IMR-90 (cell line): ENCODE results near the gene TMED4. TPM values are rescaled to one million over a fixed set of nuclear protein-coding genes. Genes with fewer than 3 reads are reported as not detected.
A peak's percentile ranks its signal among the peaks of the same experiment; 100 is the strongest.

Experiments
- ATAC-seq: fragments of 200-7000 bp; cut with Tn5 transposase; 2 replicates; pipeline ENCODE4 v1.9.1; 2020; ENCODE audit warnings: low read depth, mild to moderate bottlenecking, moderate library complexity
- BruUV-seq: library from RNA; stranded (reverse); fragments of 400-500 nt; replicated peaks from 2 replicates; lab custom pipeline; 2021; lab: Mats Ljungman, UMichigan
- CTCF ChIA-PET: fragments of 300-600 bp; formaldehyde crosslinking; extraction: SDS; loops from one replicate; lab custom pipeline; 2021; ENCODE audit warnings: antibody characterized with exemption; lab: Yijun Ruan, JAX
- POLR2A ChIA-PET: fragments of 300-600 bp; sonication (Branson Sonifier 250); formaldehyde crosslinking; loops from one replicate; lab custom pipeline; 2022; ENCODE audit warnings: antibody characterized with exemption; ENCODE audit not compliant: unreplicated experiment; lab: Charles Lee
- DNase-seq: peaks from one replicate; pipeline ENCODE4 v3.0.0; 2013
- H2AFZ ChIP-seq: replicated peaks from 2 replicates; pipeline ENCODE3; 2013; ENCODE audit warnings: low read length, mild to moderate bottlenecking; ENCODE audit not compliant: poor library complexity
- H2AK5ac ChIP-seq: 2 replicates; pipeline ENCODE4 v1.6.1; 2013; ENCODE audit warnings: low read depth, low read length, inconsistent platforms
- H2AK9ac ChIP-seq: replicated peaks from 2 replicates; pipeline ENCODE3; 2013; ENCODE audit warnings: mild to moderate bottlenecking, low read depth, low read length, moderate library complexity; ENCODE audit not compliant: poor library complexity
- H2BK120ac ChIP-seq: 2 replicates; pipeline ENCODE4 v1.6.1; 2013; ENCODE audit warnings: low read depth, low read length, inconsistent platforms
- H2BK15ac ChIP-seq: 3 replicates; pipeline ENCODE4 v1.6.1; 2013; ENCODE audit warnings: low read depth, low read length, inconsistent platforms
- H2BK20ac ChIP-seq: 2 replicates; pipeline ENCODE4 v1.6.1; 2013; ENCODE audit warnings: low read depth, mild to moderate bottlenecking, inconsistent platforms, low read length, moderate library complexity
- H2BK5ac ChIP-seq: 2 replicates; pipeline ENCODE4 v1.6.1; 2013; ENCODE audit warnings: mild to moderate bottlenecking, low read depth, low read length, inconsistent platforms; ENCODE audit not compliant: poor library complexity, severe bottlenecking
- H3K14ac ChIP-seq: replicated peaks from 2 replicates; pipeline ENCODE4 v1.6.1; 2013; ENCODE audit warnings: low read depth, low read length, inconsistent platforms
- H3K18ac ChIP-seq: 2 replicates; pipeline ENCODE4 v1.6.1; 2013; ENCODE audit warnings: low read depth, low read length, control low read depth
- H3K23ac ChIP-seq: 2 replicates; pipeline ENCODE4 v1.6.1; 2013; ENCODE audit warnings: low read depth, low read length, inconsistent platforms
- H3K27ac ChIP-seq: 2 replicates; pipeline ENCODE4 v1.5.1; 2013; ENCODE audit warnings: mild to moderate bottlenecking, control low read depth, low read length; ENCODE audit not compliant: insufficient read depth
- H3K27me3 ChIP-seq: 2 replicates; pipeline ENCODE4 v1.6.1; 2013; ENCODE audit warnings: low read length; ENCODE audit not compliant: control insufficient read depth, insufficient read depth
- H3K36me3 ChIP-seq: 2 replicates; pipeline ENCODE4 v1.6.1; 2013; ENCODE audit warnings: low read length, mixed read lengths; ENCODE audit not compliant: control insufficient read depth, insufficient read depth
- H3K4ac ChIP-seq: 2 replicates; pipeline ENCODE4 v1.6.1; 2013; ENCODE audit warnings: low read depth, low read length, inconsistent platforms
- H3K4me1 ChIP-seq: 2 replicates; pipeline ENCODE4 v1.6.1; 2013; ENCODE audit warnings: low read length, mixed read lengths; ENCODE audit not compliant: control insufficient read depth, insufficient read depth
- H3K4me2 ChIP-seq: 2 replicates; pipeline ENCODE4 v1.6.1; 2013; ENCODE audit warnings: low read depth, mild to moderate bottlenecking, control low read depth, low read length, moderate library complexity
- H3K4me3 ChIP-seq: 2 replicates; pipeline ENCODE4 v1.5.1; 2013; ENCODE audit warnings: low read depth, mild to moderate bottlenecking, control low read depth, low read length, moderate library complexity; ENCODE audit not compliant: insufficient read depth
- H3K56ac ChIP-seq: 2 replicates; pipeline ENCODE4 v1.6.1; 2013; ENCODE audit warnings: low read length, inconsistent platforms; ENCODE audit not compliant: insufficient read depth; ENCODE audit errors: extremely low read depth
- H3K79me1 ChIP-seq, 2 experiments: 2 replicates each; pipeline ENCODE4 v1.6.1; 2013; ENCODE audit warnings: low read length in 2 of 2, inconsistent platforms in 1 of 2, low read depth in 1 of 2
- H3K9ac ChIP-seq: 2 replicates; pipeline ENCODE4 v1.6.1; 2013; ENCODE audit warnings: low read depth, low read length, control low read depth
- H3K9me1 ChIP-seq: 2 replicates; pipeline ENCODE4 v1.6.1; 2013; ENCODE audit warnings: low read length, inconsistent platforms; ENCODE audit not compliant: insufficient read depth
- H3K9me3 ChIP-seq: 2 replicates; pipeline ENCODE4 v1.6.1; 2013; ENCODE audit warnings: low read length; ENCODE audit not compliant: control insufficient read depth, insufficient read depth
- H4K20me1 ChIP-seq: 2 replicates; pipeline ENCODE4 v1.6.1; 2013; ENCODE audit warnings: low read length, inconsistent platforms; ENCODE audit not compliant: insufficient read depth
- H4K5ac ChIP-seq: 2 replicates; pipeline ENCODE4 v1.6.1; 2013; ENCODE audit warnings: mild to moderate bottlenecking, low read depth, low read length, control low read depth
- H4K8ac ChIP-seq, 2 experiments: 2 replicates each; pipeline ENCODE4 v1.6.1; 2013; ENCODE audit warnings: low read depth in 2 of 2, low read length in 2 of 2, control low read depth in 1 of 2, inconsistent platforms in 1 of 2
- H4K91ac ChIP-seq: 2 replicates; pipeline ENCODE4 v1.6.1; 2013; ENCODE audit warnings: low read depth, low read length, inconsistent platforms; ENCODE audit not compliant: insufficient read depth
- CEBPB ChIP-seq: IDR thresholded peaks from 2 replicates; pipeline ENCODE4 v1.6.1; 2012; ENCODE audit warnings: low read depth, low read length, improper control_type of control experiment
- CHD1 ChIP-seq: IDR thresholded peaks from 2 replicates; pipeline ENCODE4 v1.6.1; 2012; ENCODE audit warnings: low read depth, low read length, improper control_type of control experiment
- WGBS, 2 experiments: methylation state at CpG; one replicate each; pipeline versions ENCODE4 v1.1.5 to v1.1.7; 2013; ENCODE audit warnings: missing lambda C conversion rate in 2 of 2; ENCODE audit not compliant: insufficient read length in 1 of 2; ENCODE audit errors: extremely low coverage in 2 of 2; 5-methylcytosine and 5-hydroxymethylcytosine counted together
- dilution Hi-C: fragments of 300-500 bp; cut with HindIII; formaldehyde crosslinking; loops from one replicate; pipeline ENCODE4 v1.14.3; 2018; ENCODE audit warnings: low sequenced_read_pairs; ENCODE audit not compliant: unreplicated experiment
- in situ Hi-C: fragments of 300-500 bp; cut with MboI; formaldehyde crosslinking; loops from 3 replicates; pipeline ENCODE4 v1.14.3; 2019; ENCODE audit warnings: low sequenced_read_pairs, inconsistent platforms, mixed read lengths
- intact Hi-C: fragments of 100-400 bp; cut with micrococcal nuclease; formaldehyde crosslinking; loops from 2 replicates; pipeline ENCODE4 v1.10.0; 2022
- polyA plus RNA-seq, 3 experiments: library from polyadenylated mRNA; depleted of rRNA; stranded (reverse); fragments of >200 nt; gene quantifications; 2 replicates each; pipeline ENCODE4 v1.2.3, GENCODE V29; 2012; ENCODE audit warnings: low replicate concordance in 1 of 3
- total RNA-seq: library from RNA; depleted of rRNA; stranded (reverse); fragments of >200 nt; gene quantifications from 2 replicates; pipeline ENCODE4 v1.2.3, GENCODE V29; 2012

Gene TMED4
- total and polyA plus RNA-seq, 2 of the 4 experiments (the other 2 are of a cell fraction), result 58.6 to 92.7 TPM

- Histone ChIP-seq H3K9me1 (peaks cover 33% of the 10 kb centered on the region), H2AK5ac (peak overlapping the region; percentile 81; the same call in 1 of the 2 replicates), H2BK5ac (no peak overlapping the region), H4K5ac (no peak overlapping the region), H2BK15ac (no peak overlapping the region), H3K4me3 (no peak overlapping the region), H2BK20ac (no peak overlapping the region), H4K8ac (peak overlapping the region in 1 of 2 experiments; percentile 30; a peak in 1 of 4 replicates), H3K14ac (peak overlapping the region; percentile 32; the same call in 1 of the 2 replicates), H3K79me1 (peaks cover 21 to 64% of the 10 kb centered on the region in 2 experiments), H3K27ac (no peak overlapping the region), H2BK120ac (0 out of 2 replicates have a peak overlapping the region, but pooled peaks have one; percentile 44), H4K91ac (no peak overlapping the region), H3K4ac (peak overlapping the region; percentile 32; the same call in 1 of the 2 replicates), H3K9me3 (no peaks in the 10 kb centered on the region), H3K18ac (no peak overlapping the region; the same call in 1 of the 2 replicates), H3K27me3 (no peaks in the 10 kb centered on the region), H3K4me2 (peak overlapping the region; percentile 44), H3K23ac (peak overlapping the region; percentile 34; the same call in 1 of the 2 replicates), H3K4me1 (peaks cover 27% of the 10 kb centered on the region), H3K9ac (no peak overlapping the region), H3K36me3 (peaks cover 7% of the 10 kb centered on the region; the same call in 1 of the 2 replicates), H4K20me1 (peaks cover 7% of the 10 kb centered on the region; the same call in 1 of the 2 replicates), H2AFZ (peak overlapping the region; percentile 24), H3K56ac (no peak overlapping the region), H2AK9ac (no peak overlapping the region)
- dilution Hi-C loops, result no loop called here
- in situ Hi-C loops, result no loop called here
- peak; percentile 45 for ATAC-seq
- DNase-seq, result peak; percentile 49
- intact Hi-C loops, result no loop called here
- ChIA-PET CTCF (interaction anchor here (0.6 kb wide), 1 partner anchor 1878 kb away, joined by 4 read pairs; no protein-coding TSS in a partner anchor), POLR2A (interaction anchor here (0.6 kb wide), 1 partner anchor 60 kb away, joined by 5 read pairs; no protein-coding TSS in a partner anchor)
- no peak for TF ChIP-seq CHD1
- TF ChIP-seq CEBPB, result 0 out of 2 replicates have a peak, but pooled peaks have one; percentile 18
- 42% methylated on average over 2 of the region's 6 CpGs; no CpG with 5 or more reads in 1 of the 2 experiments for WGBS, 2 experiments
- no TSS peak for BruUV-seq
These were observed 49.6 kb upstream of the TMED4 start for GRCh38 chr7:44631458-44632115.
